HUES48 (cell line): ENCODE measurements around the gene UBE2E3.
"Not testable (repeated sequence)": the region's sequence is repeated elsewhere in the genome, so short reads cannot be mapped to it uniquely, and the experiment has no call there.

Experiments
- H3K27ac ChIP-seq: one replicate; pipeline ENCODE4 v1.7.0; 2013; ENCODE audit warnings: low read depth, low read length, inconsistent platforms
- H3K27me3 ChIP-seq: 2 replicates; pipeline ENCODE4 v1.6.1; 2013; ENCODE audit warnings: mild to moderate bottlenecking, low read length; ENCODE audit not compliant: control insufficient read depth, insufficient read depth
- H3K36me3 ChIP-seq: 2 replicates; pipeline ENCODE4 v1.6.1; 2013; ENCODE audit warnings: low read length; ENCODE audit not compliant: control insufficient read depth, insufficient read depth
- H3K4me1 ChIP-seq: 2 replicates; pipeline ENCODE4 v1.6.1; 2013; ENCODE audit warnings: mild to moderate bottlenecking, low read length; ENCODE audit not compliant: control insufficient read depth, insufficient read depth
- H3K4me3 ChIP-seq: 2 replicates; pipeline ENCODE4 v1.5.1; 2013; ENCODE audit warnings: mild to moderate bottlenecking, low read depth, low read length
- H3K9ac ChIP-seq: 2 replicates; pipeline ENCODE4 v1.6.1; 2013; ENCODE audit warnings: mild to moderate bottlenecking, low read depth, low read length, moderate library complexity
- H3K9me3 ChIP-seq: 2 replicates; pipeline ENCODE4 v1.6.1; 2013; ENCODE audit warnings: low read length; ENCODE audit not compliant: control insufficient read depth, insufficient read depth

Gene UBE2E3

GRCh38 chr2:181036445-181036844 is 56.0 kb downstream of the UBE2E3 start:
- no peak overlapping the region for H3K27ac ChIP-seq
- no peaks in the 10 kb centered on the region for H3K4me1 ChIP-seq
- H3K9me3 ChIP-seq, result no peaks in the 10 kb centered on the region
- H3K36me3 ChIP-seq, result no peaks in the 10 kb centered on the region
- no peak overlapping the region for H3K4me3 ChIP-seq
- H3K9ac ChIP-seq, result no peak overlapping the region
- H3K27me3 ChIP-seq, result no peaks in the 10 kb centered on the region

DNA sequence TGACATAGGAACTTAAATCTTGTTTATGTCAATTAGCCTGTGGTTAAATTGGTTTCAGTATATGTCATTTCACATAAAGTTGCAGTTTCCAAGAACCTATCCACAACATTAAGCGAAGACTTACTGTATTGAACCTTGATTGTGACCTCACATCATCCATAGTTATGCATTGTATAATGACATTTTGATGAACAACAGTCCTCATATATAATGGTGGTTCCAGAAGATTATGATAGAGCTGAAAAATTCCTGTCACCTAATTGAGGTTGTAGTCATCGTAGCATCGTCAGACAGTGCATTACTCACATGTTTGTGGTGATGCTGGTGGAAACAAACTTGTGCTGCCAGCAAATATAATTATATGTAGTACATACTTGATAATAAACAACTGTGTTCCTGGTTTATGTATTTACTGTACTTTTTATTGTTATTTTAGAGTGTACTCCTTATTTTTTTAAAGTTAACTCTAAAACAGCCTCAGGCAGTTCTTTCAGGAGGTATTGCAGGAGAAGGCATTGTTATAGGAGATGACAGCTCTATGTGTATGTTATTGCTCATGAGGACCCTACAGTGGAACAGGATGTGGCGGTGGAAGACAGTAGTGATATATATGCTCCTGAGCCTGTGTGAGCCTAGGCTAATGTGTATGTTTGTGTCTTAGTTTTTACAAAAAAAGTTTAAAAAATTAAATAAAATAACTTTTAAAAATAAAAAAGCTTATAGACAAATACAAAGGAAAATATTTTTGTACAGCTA is 56.6 kb downstream of the UBE2E3 start:
- Histone ChIP-seq H3K27ac (no peak overlapping the region), H3K9me3 (no peaks in the 10 kb centered on the region), H3K4me1 (no peaks in the 10 kb centered on the region), H3K27me3 (no peaks in the 10 kb centered on the region), H3K36me3 (no peaks in the 10 kb centered on the region), H3K4me3 (no peak overlapping the region), H3K9ac (no peak overlapping the region)

- no peaks in the 10 kb centered on the region for H3K4me1 ChIP-seq
- no peaks in the 10 kb centered on the region for H3K27me3 ChIP-seq
- no peaks in the 10 kb centered on the region for H3K36me3 ChIP-seq
- H3K4me3 ChIP-seq, result no peak overlapping the region
- no peaks in the 10 kb centered on the region for H3K9me3 ChIP-seq
- H3K27ac ChIP-seq, result no peak overlapping the region
- no peak overlapping the region for H3K9ac ChIP-seq
These were observed 57.5 kb downstream of the UBE2E3 start for GRCh38 chr2:181037922-181038321.

DNA sequence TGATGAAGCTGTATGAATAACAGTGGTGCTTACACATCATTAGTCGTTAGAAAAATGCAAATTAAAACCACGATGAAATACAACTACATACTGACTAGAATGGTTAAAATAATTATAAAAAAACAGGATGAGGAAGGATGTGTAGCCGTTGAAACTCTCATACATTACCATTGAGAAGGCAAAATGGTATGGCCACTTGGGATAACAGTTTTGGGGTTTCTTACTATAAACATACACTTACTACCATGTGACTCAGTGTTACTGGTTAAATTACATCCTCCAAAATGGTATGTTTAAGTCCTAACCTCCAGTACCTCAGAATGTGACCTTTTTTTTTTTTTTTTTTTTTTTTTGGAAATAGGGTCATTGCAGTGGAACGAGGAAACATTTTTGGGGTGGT is 58.4 kb downstream of the UBE2E3 start:
- Histone ChIP-seq H3K27ac (no peak overlapping the region), H3K27me3 (no peaks in the 10 kb centered on the region), H3K36me3 (no peaks in the 10 kb centered on the region), H3K4me1 (no peaks in the 10 kb centered on the region), H3K4me3 (no peak overlapping the region), H3K9ac (no peak overlapping the region), H3K9me3 (no peaks in the 10 kb centered on the region)

DNA sequence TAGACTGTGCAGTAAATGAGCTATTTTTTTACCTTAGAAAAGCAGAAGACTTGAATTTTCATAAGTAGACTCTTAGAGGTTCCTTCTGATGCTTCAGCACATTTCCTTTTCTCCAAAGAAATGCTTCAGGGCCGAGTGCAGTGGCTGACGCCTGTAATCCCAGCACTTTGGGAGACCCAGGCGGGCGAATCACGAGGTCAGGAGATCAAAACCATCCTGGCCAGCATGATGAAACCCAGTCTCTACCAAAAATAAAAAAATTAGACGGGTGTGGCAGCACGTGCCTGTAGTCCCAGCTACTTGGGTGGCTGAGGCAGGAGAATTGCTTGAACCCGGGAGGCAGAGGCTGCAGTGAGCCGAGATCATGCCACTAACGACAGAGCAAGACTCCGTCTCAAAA is 60.4 kb downstream of the UBE2E3 start:
- not testable (repeated sequence) for H3K9me3 ChIP-seq, H3K27ac ChIP-seq, H3K27me3 ChIP-seq, H3K4me1 ChIP-seq, H3K36me3 ChIP-seq, H3K9ac ChIP-seq, H3K4me3 ChIP-seq

DNA sequence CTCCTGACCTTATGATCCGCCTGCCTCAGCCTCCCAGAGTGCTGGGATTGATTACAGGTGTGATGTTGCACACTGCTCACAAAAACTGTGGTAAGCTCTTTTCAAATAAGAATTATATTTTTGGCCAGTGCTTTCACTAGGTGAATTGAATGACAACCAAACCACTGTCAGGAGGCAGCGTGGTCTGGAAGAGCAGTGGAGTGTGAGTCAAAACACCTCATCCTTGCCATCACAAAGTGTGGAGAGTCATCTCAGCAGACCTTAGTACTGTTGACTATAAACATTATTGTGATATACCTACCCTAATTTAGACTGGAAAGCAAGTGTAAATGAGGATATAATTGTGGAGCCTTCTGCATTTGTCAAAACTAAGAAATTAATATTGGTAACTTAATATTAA is 61.3 kb downstream of the UBE2E3 start:
- no peaks in the 10 kb centered on the region for H3K27me3 ChIP-seq
- H3K9ac ChIP-seq, result no peak overlapping the region
- H3K4me1 ChIP-seq, result no peaks in the 10 kb centered on the region
- H3K9me3 ChIP-seq, result no peaks in the 10 kb centered on the region
- no peak overlapping the region for H3K4me3 ChIP-seq
- no peak overlapping the region for H3K27ac ChIP-seq
- no peaks in the 10 kb centered on the region for H3K36me3 ChIP-seq

- H3K27me3 ChIP-seq, result no peaks in the 10 kb centered on the region
- H3K9me3 ChIP-seq, result no peaks in the 10 kb centered on the region
- no peak overlapping the region for H3K4me3 ChIP-seq
- H3K4me1 ChIP-seq, result no peaks in the 10 kb centered on the region
- H3K27ac ChIP-seq, result no peak overlapping the region
- H3K36me3 ChIP-seq, result no peaks in the 10 kb centered on the region
- H3K9ac ChIP-seq, result no peak overlapping the region
These were observed 62.3 kb downstream of the UBE2E3 start for GRCh38 chr2:181042706-181043105.

DNA sequence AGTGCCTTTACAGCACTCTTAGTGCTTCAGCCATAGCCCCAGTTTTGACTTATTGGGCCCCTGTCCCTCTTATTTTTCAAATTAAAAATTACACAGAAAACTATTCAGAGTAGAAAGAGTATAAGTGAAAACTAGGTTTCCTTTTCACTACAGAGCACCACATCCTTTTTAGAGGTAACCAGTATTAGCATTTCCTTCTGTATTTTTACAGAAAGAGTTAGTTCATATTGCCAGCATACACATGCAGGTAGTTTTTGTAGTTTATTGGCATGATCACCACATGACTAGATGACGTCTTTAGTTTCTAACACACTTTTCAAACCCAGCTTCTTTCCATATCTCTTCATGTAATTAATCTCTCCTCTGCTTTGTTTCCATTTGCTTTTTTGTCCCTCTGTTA is 66.4 kb downstream of the UBE2E3 start:
- H3K27me3 ChIP-seq, result no peaks in the 10 kb centered on the region
- no peaks in the 10 kb centered on the region for H3K36me3 ChIP-seq
- H3K4me3 ChIP-seq, result no peak overlapping the region
- H3K4me1 ChIP-seq, result no peaks in the 10 kb centered on the region
- H3K9ac ChIP-seq, result no peak overlapping the region
- H3K27ac ChIP-seq, result no peak overlapping the region
- H3K9me3 ChIP-seq, result no peaks in the 10 kb centered on the region

GRCh38 chr2:181047829-181048228 is 67.4 kb downstream of the UBE2E3 start:
- H3K27ac ChIP-seq, result no peak overlapping the region
- H3K36me3 ChIP-seq, result no peaks in the 10 kb centered on the region
- no peaks in the 10 kb centered on the region for H3K27me3 ChIP-seq
- no peak overlapping the region for H3K4me3 ChIP-seq
- no peak overlapping the region for H3K9ac ChIP-seq
- H3K4me1 ChIP-seq, result 0 out of 2 replicates have a peak, but pooled peaks cover 6% of the 10 kb centered on the region
- H3K9me3 ChIP-seq, result no peaks in the 10 kb centered on the region

DNA sequence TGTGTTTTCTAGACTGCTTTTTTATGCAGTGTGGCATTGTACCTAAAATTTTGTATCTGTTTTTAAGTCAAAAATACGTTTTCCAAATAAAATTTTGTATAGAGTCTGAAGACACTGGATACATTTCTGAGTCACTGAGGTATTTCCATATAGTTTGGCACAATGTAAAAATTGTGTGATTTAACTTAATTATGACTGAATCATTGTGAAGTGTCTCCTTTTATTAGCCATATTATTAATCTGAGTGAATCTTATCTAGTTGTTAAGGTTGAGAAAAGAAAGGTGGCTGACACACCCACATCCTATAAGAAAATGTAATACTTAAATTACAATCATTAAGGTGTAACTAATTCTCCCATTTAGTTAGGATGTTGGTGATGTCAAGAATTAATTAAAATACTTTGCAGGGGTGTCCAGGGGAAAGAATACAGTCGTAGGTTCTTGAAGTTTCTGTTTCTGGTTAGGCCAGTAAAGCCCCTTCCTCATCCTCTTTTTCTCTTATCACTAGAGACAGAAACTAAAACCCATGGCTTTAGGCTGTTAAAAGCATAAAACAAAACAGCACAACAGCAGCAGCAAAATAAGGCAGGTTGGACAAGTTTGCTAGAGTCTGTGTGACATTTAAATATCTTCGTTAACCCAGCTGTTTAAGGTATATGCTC is 71.6 kb downstream of the UBE2E3 start:
- H3K4me1 ChIP-seq, result peaks cover 12% of the 10 kb centered on the region; the same call in 1 of the 2 replicates
- H3K4me3 ChIP-seq, result no peak overlapping the region
- H3K27me3 ChIP-seq, result no peaks in the 10 kb centered on the region
- no peak overlapping the region for H3K9ac ChIP-seq
- no peaks in the 10 kb centered on the region for H3K36me3 ChIP-seq
- H3K27ac ChIP-seq, result no peak overlapping the region
- no peaks in the 10 kb centered on the region for H3K9me3 ChIP-seq

- Histone ChIP-seq H3K9me3 (no peaks in the 10 kb centered on the region), H3K4me3 (no peak overlapping the region), H3K9ac (no peak overlapping the region), H3K36me3 (no peaks in the 10 kb centered on the region), H3K27me3 (no peaks in the 10 kb centered on the region), H3K27ac (no peak overlapping the region), H3K4me1 (peaks cover 12% of the 10 kb centered on the region; the same call in 1 of the 2 replicates)
These were observed 72.1 kb downstream of the UBE2E3 start for GRCh38 chr2:181052523-181052891.
